ENCODE data around the gene NTHL1.
A peak's percentile ranks its signal among the peaks of the same experiment; 100 is the strongest.

NTHL1 gene

DNA sequence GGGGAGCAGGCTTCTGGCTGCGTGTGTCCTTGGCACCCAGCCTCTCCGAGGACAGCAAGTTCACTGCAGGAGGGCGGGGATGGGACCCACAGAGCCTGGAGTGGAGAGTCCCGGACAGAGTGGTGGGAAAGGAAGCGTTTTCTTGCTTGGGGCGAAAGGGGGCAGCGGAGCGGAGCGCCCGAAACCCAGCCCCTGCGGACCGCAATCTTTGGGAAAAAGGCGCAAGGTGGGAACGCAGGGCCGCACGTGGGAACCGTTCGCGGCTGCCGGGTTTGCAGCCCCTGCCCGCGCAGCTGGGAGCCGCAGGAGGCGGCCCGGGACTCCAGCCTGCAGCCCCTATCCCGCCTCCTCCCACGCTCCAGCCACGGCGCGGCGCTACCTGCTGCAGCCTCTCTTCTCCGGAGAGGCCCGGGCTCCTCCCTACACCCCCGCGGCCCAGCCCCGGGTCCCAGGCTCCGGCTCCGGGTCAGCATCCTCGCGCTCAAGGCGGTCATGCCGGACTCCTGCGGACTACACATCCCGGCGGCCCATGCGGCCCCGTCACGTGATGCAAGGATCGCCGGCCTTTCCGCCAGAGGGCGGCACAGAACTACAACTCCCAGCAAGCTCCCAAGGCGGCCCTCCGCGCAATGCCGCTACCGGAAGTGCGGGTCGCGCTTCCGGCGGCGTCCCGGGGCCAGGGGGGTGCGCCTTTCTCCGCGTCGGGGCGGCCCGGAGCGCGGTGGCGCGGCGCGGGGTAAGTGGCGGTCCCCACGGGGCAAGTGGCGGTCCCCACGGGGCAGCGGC, at the start of gene NTHL1, which contains the start of gene TSC2:
Gene NTHL1 (minus strand): TSS at position 505 of the 786 bp plus-strand sequence. CDS start 11 bp downstream, at position 494.
Gene TSC2 (plus strand): TSS at position 656 of the 786 bp plus-strand sequence. CDS start 631 bp downstream, outside the sequence.
- peak; percentile 84 for DNase-seq

GRCh38 chr16:2096853-2097595, 49.4 kb upstream of the NTHL1 start:
- DNase-seq, result no peak

DNA sequence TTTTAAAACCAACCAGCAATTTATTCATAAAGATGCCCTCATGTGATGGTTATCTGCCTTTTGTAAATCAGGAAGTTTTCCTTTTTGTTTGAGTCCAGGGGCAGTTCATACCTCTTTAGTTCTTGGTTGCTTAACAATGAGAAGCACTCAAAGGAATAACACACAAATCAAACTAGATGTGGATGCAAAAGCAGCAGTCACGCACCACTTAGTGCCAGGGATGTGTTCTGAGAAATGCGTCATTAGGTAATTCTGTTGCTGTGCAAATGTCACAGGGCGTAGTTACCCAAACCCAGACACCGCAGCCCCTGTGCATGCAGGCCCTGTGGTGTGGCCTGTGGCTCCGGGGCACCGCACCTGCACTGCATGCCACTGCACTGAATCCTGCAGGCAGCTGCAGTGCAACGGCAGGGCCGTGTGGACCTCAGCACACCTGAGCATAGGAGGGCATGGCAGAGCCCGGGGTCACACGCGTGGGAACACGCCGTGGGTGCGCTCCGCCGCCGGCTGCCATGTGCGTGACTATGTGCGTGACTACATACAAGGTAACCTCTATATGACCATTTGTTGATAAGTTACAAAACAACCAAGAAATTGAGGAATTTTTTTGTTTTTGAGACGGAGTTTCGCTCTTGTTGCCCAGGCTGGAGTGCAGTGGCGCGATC, 48.4 kb upstream of the NTHL1 start:
- no peak for DNase-seq

GRCh38 chr16:2095315-2095853, 47.8 kb upstream of the NTHL1 start:
- no peak for DNase-seq

- no peak for DNase-seq
Measured at GRCh38 chr16:2093793-2094192, 46.2 kb upstream of the NTHL1 start.

- DNase-seq, result no peak
Measured at GRCh38 chr16:2092866-2093265, 45.2 kb upstream of the NTHL1 start.

GRCh38 chr16:2092256-2092620, 44.6 kb upstream of the NTHL1 start:
- DNase-seq, result no peak

DNA sequence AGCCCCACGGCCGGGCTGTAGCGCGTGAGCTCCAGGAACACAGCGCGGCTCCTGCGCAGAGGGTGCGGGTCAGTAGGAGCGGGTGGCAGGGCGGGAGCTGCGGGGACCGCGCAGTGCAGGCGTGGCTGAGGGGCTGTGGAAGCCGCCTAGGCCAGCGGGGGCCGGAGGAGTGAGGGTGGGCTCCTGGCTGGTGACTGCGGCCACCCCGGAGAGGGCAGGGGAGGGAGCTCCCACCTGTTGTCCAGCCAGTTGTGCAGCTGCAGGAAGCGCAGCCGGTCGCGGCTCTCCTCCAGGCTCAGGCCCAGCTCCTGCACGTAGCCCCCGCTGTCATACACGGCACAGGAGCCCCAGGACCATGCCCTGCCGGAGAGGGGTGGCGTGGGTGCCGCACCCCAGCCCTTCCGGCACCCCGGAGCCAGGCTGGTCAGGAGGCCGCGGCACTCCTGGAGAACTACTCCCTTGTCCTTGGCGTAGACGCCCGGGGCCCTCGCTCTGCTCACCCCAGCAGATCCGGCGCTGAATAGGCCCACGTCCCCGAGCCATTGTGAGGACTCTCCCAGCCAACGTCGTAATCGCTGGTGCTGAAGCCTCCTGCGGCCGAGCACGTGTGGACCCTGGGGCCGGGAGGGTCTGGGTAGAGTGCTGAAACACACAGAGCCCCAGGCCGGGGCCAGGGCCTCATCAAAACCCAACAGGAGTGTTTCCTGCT, 44.1 kb upstream of the NTHL1 start:
- no peak for DNase-seq

- no peak for DNase-seq
Measured at GRCh38 chr16:2090777-2091546, 43.3 kb upstream of the NTHL1 start.

DNA sequence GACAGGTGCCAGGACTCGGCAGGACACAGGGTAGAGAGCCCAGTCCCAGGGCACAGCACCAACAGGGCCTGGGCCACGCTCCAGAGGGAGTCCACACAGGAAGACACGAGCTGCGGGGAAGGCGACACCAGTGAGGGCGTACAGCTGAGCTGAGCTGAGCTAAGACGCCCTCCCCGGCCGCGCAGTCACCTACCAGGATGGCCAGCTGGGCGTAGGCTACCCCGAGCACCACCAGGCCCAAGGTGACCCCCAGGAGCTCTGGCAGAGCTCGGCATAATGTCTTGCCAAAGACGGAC, 42.8 kb upstream of the NTHL1 start:
- DNase-seq, result no peak

- DNase-seq, result no peak
Measured at GRCh38 chr16:2089706-2090480, 42.3 kb upstream of the NTHL1 start.

DNA sequence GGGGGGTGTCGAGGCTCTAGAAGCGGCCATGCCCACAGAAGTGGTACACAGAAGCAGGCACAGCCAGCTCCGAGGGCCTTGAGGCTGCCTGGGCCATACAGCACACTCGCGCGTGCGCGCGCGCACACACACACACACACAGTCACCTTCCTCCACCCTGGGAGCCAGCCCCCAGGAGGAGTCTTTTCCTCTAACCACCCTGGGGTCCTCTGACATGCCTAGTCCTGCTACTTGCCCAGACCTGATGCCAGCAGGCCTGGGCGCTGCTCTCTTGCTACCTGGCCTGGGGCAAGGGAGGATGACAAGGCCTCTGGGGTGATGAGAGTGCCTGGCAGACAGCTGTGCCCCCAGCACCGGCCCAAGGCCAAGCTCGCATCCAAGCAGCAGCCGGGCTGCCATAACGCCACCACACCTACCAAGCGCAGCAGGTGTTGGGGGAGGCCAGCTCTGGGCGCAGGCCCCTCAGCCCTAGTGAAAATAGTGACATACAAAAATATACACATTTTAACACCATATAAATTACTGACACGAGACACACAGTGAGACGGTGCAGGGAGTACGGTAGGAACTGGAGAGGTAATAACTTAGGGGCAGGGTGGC, 41.2 kb upstream of the NTHL1 start:
- no peak for DNase-seq

- no peak for DNase-seq
Measured at GRCh38 chr16:2087748-2088631, 40.4 kb upstream of the NTHL1 start.

- no peak for DNase-seq
Measured at GRCh38 chr16:2086812-2087747, 39.4 kb upstream of the NTHL1 start.

DNA sequence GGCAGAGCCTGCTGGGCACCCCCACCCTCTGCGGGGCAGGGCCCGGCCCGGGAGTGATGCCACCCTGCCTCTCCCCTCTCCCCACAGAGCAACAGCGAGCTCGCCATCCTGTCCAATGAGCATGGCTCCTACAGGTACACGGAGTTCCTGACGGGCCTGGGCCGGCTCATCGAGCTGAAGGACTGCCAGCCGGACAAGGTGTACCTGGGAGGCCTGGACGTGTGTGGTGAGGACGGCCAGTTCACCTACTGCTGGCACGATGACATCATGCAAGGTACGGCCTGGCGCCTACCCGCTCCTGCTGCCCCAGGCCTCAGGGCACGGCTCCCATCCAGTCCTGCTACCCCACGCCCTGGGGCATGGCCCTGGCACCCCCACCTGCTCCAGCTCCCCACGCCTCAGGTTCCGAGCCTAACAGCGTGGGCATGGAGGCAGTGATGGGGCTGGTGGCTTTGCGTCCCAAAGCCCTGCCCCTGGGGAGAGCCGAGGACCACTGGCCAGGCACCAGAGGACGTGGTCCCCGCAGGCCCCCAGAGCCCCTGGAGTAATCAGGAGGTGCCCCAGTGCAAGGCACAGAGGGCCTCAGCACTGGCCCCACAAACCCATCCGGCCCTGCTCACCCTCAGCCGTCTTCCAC, 38.6 kb upstream of the NTHL1 start:
- no peak for DNase-seq

DNA sequence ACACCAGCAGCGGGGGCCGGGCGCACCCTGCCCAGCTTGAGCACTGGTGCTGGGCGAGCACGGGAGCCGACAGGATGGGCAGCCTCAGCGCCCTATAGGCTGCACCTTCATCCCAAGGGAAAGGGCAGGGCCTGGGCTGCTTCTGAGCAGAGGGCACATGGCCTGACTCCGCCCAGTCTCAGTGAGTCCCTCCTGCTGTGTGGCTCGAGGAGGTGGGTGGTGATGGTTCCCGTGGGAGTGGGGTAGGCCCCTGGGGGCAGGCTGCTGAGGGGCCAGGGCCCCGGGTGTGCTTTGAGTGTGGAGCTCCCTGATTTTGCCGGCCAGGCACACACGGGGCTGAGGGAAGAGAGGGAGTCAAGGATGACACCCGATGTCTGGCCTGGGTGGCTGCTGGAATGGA, 38.0 kb upstream of the NTHL1 start:
- no peak for DNase-seq

- no peak for DNase-seq
Measured at GRCh38 chr16:2084895-2085625, 37.4 kb upstream of the NTHL1 start.
